H9 (cell line): Measurements from ENCODE around the gene SPATA18. TPM values are rescaled to one million over a fixed set of nuclear protein-coding genes. Genes with fewer than 3 reads are reported as not detected.

Experiments used
- DNase-seq: peaks from one replicate; pipeline ENCODE4 v3.0.0-alpha.2; 2017
- H2AFZ ChIP-seq: one replicate; pipeline ENCODE4 v1.6.1; 2013; ENCODE audit warnings: mild to moderate bottlenecking, low read length, control low read depth, moderate library complexity
- H2AK5ac ChIP-seq: 2 replicates; pipeline ENCODE4 v1.6.1; 2013; ENCODE audit warnings: low read length, control low read depth, mixed read lengths; ENCODE audit not compliant: insufficient read length
- H2BK120ac ChIP-seq: one replicate; pipeline ENCODE4 v1.6.1; 2013; ENCODE audit warnings: low read depth, mild to moderate bottlenecking, low read length, control low read depth, inconsistent platforms; ENCODE audit not compliant: poor library complexity, severe bottlenecking
- H2BK12ac ChIP-seq: 2 replicates; pipeline ENCODE4 v1.6.1; 2013; ENCODE audit warnings: low read length, control low read depth, mixed read lengths, low read depth; ENCODE audit not compliant: insufficient read length
- H2BK15ac ChIP-seq: 2 replicates; pipeline ENCODE4 v1.6.1; 2013; ENCODE audit warnings: low read depth, low read length, control low read depth
- H2BK20ac ChIP-seq: one replicate; pipeline ENCODE4 v1.6.1; 2013; ENCODE audit warnings: low read depth, mild to moderate bottlenecking, low read length, control low read depth, inconsistent platforms; ENCODE audit not compliant: poor library complexity, severe bottlenecking
- H2BK5ac ChIP-seq: 2 replicates; pipeline ENCODE4 v1.6.1; 2013; ENCODE audit warnings: low read length, control low read depth, mixed read lengths; ENCODE audit not compliant: insufficient read length
- H3K14ac ChIP-seq: 2 replicates; pipeline ENCODE4 v1.6.1; 2013; ENCODE audit warnings: low read length, control low read depth; ENCODE audit not compliant: insufficient read depth
- H3K18ac ChIP-seq: 2 replicates; pipeline ENCODE4 v1.6.1; 2013; ENCODE audit warnings: low read depth, mild to moderate bottlenecking, mixed read lengths, low read length, control low read depth; ENCODE audit not compliant: insufficient read length
- H3K23ac ChIP-seq: 2 replicates; pipeline ENCODE4 v1.6.1; 2013; ENCODE audit warnings: low read length, control low read depth, mixed read lengths, low read depth; ENCODE audit not compliant: insufficient read length
- H3K23me2 ChIP-seq: 2 replicates; pipeline ENCODE4 v1.6.1; 2013; ENCODE audit warnings: low read depth, mild to moderate bottlenecking, mixed read lengths, low read length, control low read depth; ENCODE audit not compliant: insufficient read length, poor library complexity, severe bottlenecking
- H3K27ac ChIP-seq: 2 replicates; pipeline ENCODE4 v1.5.1; 2013; ENCODE audit warnings: low read length, control low read depth, mixed read lengths, low read depth; ENCODE audit not compliant: insufficient read length
- H3K27me3 ChIP-seq: 2 replicates; pipeline ENCODE4 v1.6.1; 2013; ENCODE audit warnings: low read length, control low read depth, inconsistent platforms; ENCODE audit not compliant: insufficient read depth
- H3K4ac ChIP-seq: 2 replicates; pipeline ENCODE4 v1.6.1; 2013; ENCODE audit warnings: low read depth, mild to moderate bottlenecking, control low read depth, inconsistent platforms, low read length, moderate library complexity
- H3K4me1 ChIP-seq: 2 replicates; pipeline ENCODE4 v1.6.1; 2013; ENCODE audit warnings: low read length, control low read depth, inconsistent platforms; ENCODE audit not compliant: insufficient read depth
- H3K4me2 ChIP-seq: 2 replicates; pipeline ENCODE4 v1.6.1; 2013; ENCODE audit warnings: low read length, control low read depth, mixed read lengths; ENCODE audit not compliant: insufficient read length, insufficient read depth
- H3K56ac ChIP-seq: 2 replicates; pipeline ENCODE4 v1.6.1; 2013; ENCODE audit warnings: low read depth, mild to moderate bottlenecking, mixed read lengths, low read length, control low read depth; ENCODE audit not compliant: insufficient read length
- H3K79me1 ChIP-seq: 2 replicates; pipeline ENCODE4 v1.6.1; 2013; ENCODE audit warnings: low read depth, mild to moderate bottlenecking, moderate library complexity, low read length, control low read depth, inconsistent platforms; ENCODE audit not compliant: insufficient read depth, poor library complexity, severe bottlenecking
- H3K79me2 ChIP-seq: 2 replicates; pipeline ENCODE4 v1.6.1; 2013; ENCODE audit warnings: low read length, control low read depth, inconsistent platforms; ENCODE audit not compliant: insufficient read depth
- H3K9ac ChIP-seq: 2 replicates; pipeline ENCODE4 v1.6.1; 2013; ENCODE audit warnings: low read length, control low read depth, mixed read lengths; ENCODE audit not compliant: insufficient read length; ENCODE audit errors: extremely low read depth
- H3K9me3 ChIP-seq: one replicate; pipeline ENCODE4 v1.6.1; 2013; ENCODE audit warnings: low read depth, low read length, inconsistent platforms; ENCODE audit not compliant: control insufficient read depth
- H3T11ph ChIP-seq: one replicate; pipeline ENCODE4 v1.6.1; 2013; ENCODE audit warnings: mild to moderate bottlenecking, low read length, control low read depth, inconsistent platforms
- H4K20me1 ChIP-seq: one replicate; pipeline ENCODE4 v1.6.1; 2013; ENCODE audit not compliant: control insufficient read depth, insufficient read length, insufficient read depth
- H4K5ac ChIP-seq: 2 replicates; pipeline ENCODE4 v1.6.1; 2013; ENCODE audit warnings: low read depth, mild to moderate bottlenecking, mixed read lengths, low read length, control low read depth; ENCODE audit not compliant: insufficient read length
- H4K8ac ChIP-seq: replicated peaks from 2 replicates; pipeline ENCODE4 v1.6.1; 2013; ENCODE audit warnings: low read length, control low read depth, mixed read lengths, low read depth; ENCODE audit not compliant: insufficient read length
- H4K91ac ChIP-seq: 2 replicates; pipeline ENCODE4 v1.6.1; 2013; ENCODE audit warnings: low read depth, mild to moderate bottlenecking, moderate library complexity, mixed read lengths, low read length, control low read depth; ENCODE audit not compliant: insufficient read length
- H3K27ac Mint-ChIP-seq, 3 experiments: 2 replicates in 2 of 3; 3 replicates in 1 of 3; pipeline ENCODE4 v1.8.0; 2020 to 2021; ENCODE audit warnings: mixed read lengths in 3 of 3, mild to moderate bottlenecking in 1 of 3, moderate library complexity in 1 of 3
- H3K27me3 Mint-ChIP-seq: 2 replicates; pipeline ENCODE4 v1.8.0; 2021; ENCODE audit warnings: low read depth, mild to moderate bottlenecking, moderate library complexity, mixed read lengths
- H3K36me3 Mint-ChIP-seq, 3 experiments: 2 replicates in 2 of 3; 3 replicates in 1 of 3; pipeline ENCODE4 v1.8.0; 2020 to 2021; ENCODE audit warnings: low read depth in 3 of 3, mixed read lengths in 3 of 3; ENCODE audit not compliant: insufficient read depth in 1 of 3
- H3K4me1 Mint-ChIP-seq, 2 experiments: 2 replicates each; pipeline ENCODE4 v1.8.0; 2020; ENCODE audit warnings: mixed read lengths in 2 of 2
- H3K4me3 Mint-ChIP-seq, 2 experiments: 2 replicates in 1 of 2; 3 replicates in 1 of 2; pipeline ENCODE4 v1.8.0; 2020 to 2021; ENCODE audit warnings: mild to moderate bottlenecking in 2 of 2, mixed read lengths in 2 of 2, moderate library complexity in 1 of 2
- H3K9me3 Mint-ChIP-seq, 2 experiments: 2 replicates in 1 of 2; 3 replicates in 1 of 2; pipeline ENCODE4 v1.8.0; 2020; ENCODE audit warnings: mild to moderate bottlenecking in 2 of 2, mixed read lengths in 2 of 2, moderate library complexity in 1 of 2
- CTCF ChIP-seq: fragments of 200-600 bp; sonication (generic); conservative IDR thresholded peaks from 3 replicates; pipeline ENCODE4 v1.8.0; 2021; ENCODE audit warnings: antibody characterized with exemption, mild to moderate bottlenecking
- WGBS: extraction: QIAGEN DNeasy Blood & Tissue Kit; methylation state at CpG from one replicate; pipeline ENCODE4 v1.1.7; 2013; ENCODE audit warnings: missing lambda C conversion rate, low lambda C conversion rate, mixed read lengths; ENCODE audit not compliant: insufficient read length; ENCODE audit errors: extremely low coverage; 5-methylcytosine and 5-hydroxymethylcytosine counted together
- total RNA-seq: library from RNA; stranded (reverse); gene quantifications from 2 replicates; pipeline ENCODE4 v1.2.1, GENCODE V29; 2021

The SPATA18 gene
- total RNA-seq, 1 experiment from 2014 or later, result 3.9 TPM

- H2BK5ac ChIP-seq, result no peak overlapping the region
- WGBS, result no CpG with 5 or more reads among the region's 2 CpGs
- no peak overlapping the region for H3T11ph ChIP-seq
- H4K91ac ChIP-seq, result no peak overlapping the region
- H4K5ac ChIP-seq, result no peak overlapping the region
- H2AK5ac ChIP-seq, result no peak overlapping the region
- no peak for DNase-seq
- TF ChIP-seq CTCF, result no peak
- no peak overlapping the region for H2BK20ac ChIP-seq
- H2BK15ac ChIP-seq, result no peak overlapping the region
- H3K14ac ChIP-seq, result no peak overlapping the region
- H3K9me3 ChIP-seq, result no peaks in the 10 kb centered on the region
- H4K8ac ChIP-seq, result no peak overlapping the region
- no peaks in the 10 kb centered on the region for H3K4me1 ChIP-seq
- no peak overlapping the region for H3K56ac ChIP-seq
- Mint-ChIP-seq H3K4me1 (peaks cover 9% of the 10 kb centered on the region in 2 experiments), H3K36me3 (no peaks in the 10 kb centered on the region; a peak in 1 of 7 replicates), H3K27me3 (no peaks in the 10 kb centered on the region), H3K27ac (no peak overlapping the region), H3K9me3 (no peaks in the 10 kb centered on the region), H3K4me3 (no peak overlapping the region)
- no peaks in the 10 kb centered on the region for H3K23me2 ChIP-seq
- H3K23ac ChIP-seq, result no peak overlapping the region
- H3K27ac ChIP-seq, result no peak overlapping the region
- H2BK12ac ChIP-seq, result no peak overlapping the region
- H2AFZ ChIP-seq, result no peak overlapping the region
- no peak overlapping the region for H3K9ac ChIP-seq
- H3K18ac ChIP-seq, result no peak overlapping the region
- no peak overlapping the region for H3K4me2 ChIP-seq
- H3K27me3 ChIP-seq, result no peaks in the 10 kb centered on the region
- no peaks in the 10 kb centered on the region for H4K20me1 ChIP-seq
- H3K79me1 ChIP-seq, result no peaks in the 10 kb centered on the region
- H3K4ac ChIP-seq, result no peak overlapping the region
- H3K79me2 ChIP-seq, result no peaks in the 10 kb centered on the region
- H2BK120ac ChIP-seq, result no peak overlapping the region
These were observed 49.5 kb upstream of the SPATA18 start for GRCh38 chr4:52001616-52002015.
